HepG2 (cell line): Measurements from ENCODE around the gene POFUT2. TPM values are rescaled to one million over a fixed set of nuclear protein-coding genes. Genes with fewer than 3 reads are reported as not detected.

Experiments used
- BORCS8-MEF2B ChIP-seq: sonication (generic); formaldehyde crosslinking; IDR thresholded peaks from 2 replicates; pipeline ENCODE4 v1.8.0; 2022; ENCODE audit warnings: mild to moderate bottlenecking, missing genetic modification reagents
- DMAP1 ChIP-seq: IDR thresholded peaks from 2 replicates; pipeline ENCODE4 v1.6.1; 2016
- FOXA1 ChIP-seq, 2 experiments: fragments of 450-650 bp in 1 of 2; sonication (generic) in 1 of 2; formaldehyde crosslinking in 1 of 2; IDR thresholded peaks; 2 replicates each; pipeline versions ENCODE4 v1.4.0 to v1.6.1; 2016 to 2020; ENCODE audit warnings: missing genetic modification reagents in 1 of 2
- HCFC1 ChIP-seq: fragments of 150-350 bp; IDR thresholded peaks from 2 replicates; pipeline ENCODE4 v1.6.1; 2014; ENCODE audit warnings: low read depth, low read length
- KMT2B ChIP-seq: IDR thresholded peaks from 2 replicates; pipeline ENCODE4 v1.6.1; 2016; ENCODE audit warnings: missing genetic modification reagents, missing compliant biosample characterization
- SIN3A ChIP-seq: IDR thresholded peaks from 2 replicates; pipeline ENCODE4 v1.6.1; 2011; ENCODE audit warnings: low read depth, mild to moderate bottlenecking, control low read depth, low read length, borderline replicate concordance
- SSRP1 ChIP-seq: IDR thresholded peaks from 2 replicates; pipeline ENCODE4 v1.6.1; 2016; ENCODE audit warnings: control low read depth
- THAP11 ChIP-seq: IDR thresholded peaks from 2 replicates; pipeline ENCODE4 v1.6.1; 2016; ENCODE audit warnings: missing biosample characterization, missing genetic modification reagents
- ZNF10 ChIP-seq: sonication (generic); formaldehyde crosslinking; IDR thresholded peaks from 2 replicates; pipeline ENCODE4 v1.4.0; 2020; ENCODE audit warnings: mild to moderate bottlenecking, low read depth, missing genetic modification reagents, borderline replicate concordance
- ZNF263 ChIP-seq: sonication (generic); formaldehyde crosslinking; IDR thresholded peaks from 2 replicates; pipeline ENCODE4 v1.4.0; 2020; ENCODE audit warnings: missing genetic modification reagents
- ZNF709 ChIP-seq: sonication (generic); formaldehyde crosslinking; IDR thresholded peaks from 2 replicates; pipeline ENCODE4 v1.5.0; 2020; ENCODE audit warnings: mild to moderate bottlenecking, missing genetic modification reagents
- ZNF772 ChIP-seq: sonication (generic); formaldehyde crosslinking; IDR thresholded peaks from 2 replicates; pipeline ENCODE4 v1.5.0; 2020; ENCODE audit warnings: mild to moderate bottlenecking, missing genetic modification reagents
- polyA plus RNA-seq, 8 experiments: library from polyadenylated mRNA; depleted of rRNA in 3 of 8; stranded (reverse) in 7 of 8; unstranded in 1 of 8; fragments of >200 nt; fragmentation: Illumina TruSeq in 4 of 8; extraction: Trizol in 4 of 8; gene quantifications; 2 replicates each; pipeline versions ENCODE4 v1.2.1 to v1.2.3, GENCODE V29; 2011 to 2016; ENCODE audit warnings: low read depth in 4 of 8, missing spikeins in 1 of 8, mixed read lengths in 1 of 8; ENCODE audit not compliant: insufficient read depth in 1 of 8
- total RNA-seq, 5 experiments: library from RNA; depleted of rRNA; stranded (reverse); fragments of >200 nt; fragmentation: Illumina TruSeq; extraction: Trizol; gene quantifications; 2 replicates each; pipeline ENCODE4 v1.2.3, GENCODE V29; 2016; ENCODE audit warnings: low read depth in 1 of 5
- TF ChIP-seq, protein P1 (sequence below): sonication (generic); formaldehyde crosslinking; IDR thresholded peaks from 2 replicates; pipeline ENCODE4 v1.4.0; 2020; ENCODE audit warnings: low read depth, missing genetic modification reagents
- TF ChIP-seq, protein P2 (sequence below): sonication (generic); formaldehyde crosslinking; IDR thresholded peaks from 2 replicates; pipeline ENCODE4 v1.5.0; 2020; ENCODE audit warnings: mild to moderate bottlenecking, missing genetic modification reagents
- TF ChIP-seq, protein P3 (sequence below): sonication (generic); formaldehyde crosslinking; IDR thresholded peaks from 2 replicates; pipeline ENCODE4 v1.4.0; 2020; ENCODE audit warnings: mild to moderate bottlenecking, missing genetic modification reagents

The POFUT2 gene
- total and polyA plus RNA-seq, 2 of the 13 experiments (the other 11 are each of a cell fraction or from before 2014, with no cell fraction given): 22.8 to 24.0 TPM

DNA sequence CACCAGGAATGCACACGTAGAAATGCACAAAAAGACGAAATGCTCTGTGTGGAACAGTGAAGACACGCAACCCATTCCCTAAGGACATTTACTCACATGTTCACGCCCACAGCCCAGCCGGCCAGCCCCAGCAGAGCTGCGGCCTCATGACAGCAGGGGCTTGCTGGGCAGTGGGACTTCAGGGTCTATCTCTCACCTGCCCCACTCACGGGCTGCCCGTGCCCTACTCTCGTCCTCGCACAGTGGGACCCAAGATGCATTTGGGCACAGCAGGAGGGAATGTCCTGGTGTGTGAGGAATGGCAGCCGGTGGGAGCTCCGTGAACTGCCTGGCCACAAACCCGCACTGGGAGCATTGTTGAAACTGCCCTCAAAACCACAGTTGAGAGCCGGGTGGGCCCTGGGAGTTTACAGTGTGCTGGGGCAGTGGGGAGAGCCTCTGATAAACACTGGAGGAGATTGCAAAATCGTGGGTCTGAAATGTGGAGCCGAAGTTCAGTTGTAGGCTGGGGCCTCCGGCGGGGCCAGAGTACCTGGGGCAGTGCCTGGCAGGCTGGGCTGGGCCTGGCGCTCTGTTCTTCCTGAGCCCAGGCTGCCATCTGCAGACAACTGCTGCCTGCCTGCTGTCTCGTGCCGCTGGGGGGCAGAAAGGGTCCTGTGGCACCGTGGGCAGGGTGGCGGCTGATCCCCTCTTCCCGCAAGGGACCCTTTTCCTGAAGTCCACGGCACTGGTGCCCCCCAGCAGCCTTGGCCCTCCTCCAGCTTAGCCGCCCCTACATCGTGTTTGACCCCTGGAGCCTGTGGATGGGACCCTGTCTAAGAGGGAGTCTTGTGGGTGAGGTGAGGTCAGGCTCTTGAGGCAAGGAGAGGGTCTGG lies 20.7 kb upstream of the POFUT2 start (continued):
- TF ChIP-seq, protein P1, sequence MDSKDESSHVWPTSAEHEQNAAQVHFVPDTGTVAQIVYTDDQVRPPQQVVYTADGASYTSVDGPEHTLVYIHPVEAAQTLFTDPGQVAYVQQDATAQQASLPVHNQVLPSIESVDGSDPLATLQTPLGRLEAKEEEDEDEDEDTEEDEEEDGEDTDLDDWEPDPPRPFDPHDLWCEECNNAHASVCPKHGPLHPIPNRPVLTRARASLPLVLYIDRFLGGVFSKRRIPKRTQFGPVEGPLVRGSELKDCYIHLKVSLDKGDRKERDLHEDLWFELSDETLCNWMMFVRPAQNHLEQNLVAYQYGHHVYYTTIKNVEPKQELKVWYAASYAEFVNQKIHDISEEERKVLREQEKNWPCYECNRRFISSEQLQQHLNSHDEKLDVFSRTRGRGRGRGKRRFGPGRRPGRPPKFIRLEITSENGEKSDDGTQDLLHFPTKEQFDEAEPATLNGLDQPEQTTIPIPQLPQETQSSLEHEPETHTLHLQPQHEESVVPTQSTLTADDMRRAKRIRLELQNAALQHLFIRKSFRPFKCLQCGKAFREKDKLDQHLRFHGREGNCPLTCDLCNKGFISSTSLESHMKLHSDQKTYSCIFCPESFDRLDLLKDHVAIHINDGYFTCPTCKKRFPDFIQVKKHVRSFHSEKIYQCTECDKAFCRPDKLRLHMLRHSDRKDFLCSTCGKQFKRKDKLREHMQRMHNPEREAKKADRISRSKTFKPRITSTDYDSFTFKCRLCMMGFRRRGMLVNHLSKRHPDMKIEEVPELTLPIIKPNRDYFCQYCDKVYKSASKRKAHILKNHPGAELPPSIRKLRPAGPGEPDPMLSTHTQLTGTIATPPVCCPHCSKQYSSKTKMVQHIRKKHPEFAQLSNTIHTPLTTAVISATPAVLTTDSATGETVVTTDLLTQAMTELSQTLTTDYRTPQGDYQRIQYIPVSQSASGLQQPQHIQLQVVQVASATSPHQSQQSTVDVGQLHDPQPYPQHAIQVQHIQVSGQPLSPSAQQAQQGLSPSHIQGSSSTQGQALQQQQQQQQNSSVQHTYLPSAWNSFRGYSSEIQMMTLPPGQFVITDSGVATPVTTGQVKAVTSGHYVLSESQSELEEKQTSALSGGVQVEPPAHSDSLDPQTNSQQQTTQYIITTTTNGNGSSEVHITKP: peak; percentile 36; the same call in 1 of the 2 replicates
- no peak; the same call in 1 of the 2 replicates for TF ChIP-seq THAP11
- 0 out of 2 replicates have a peak, but pooled peaks have one; percentile 6 for TF ChIP-seq KMT2B
- no peak for TF ChIP-seq ZNF10 (CRISPR knock-in tag)
- peak; percentile 1; the same call in 1 of the 2 replicates for TF ChIP-seq ZNF772
- TF ChIP-seq ZNF263: peak; percentile 28; the same call in 1 of the 2 replicates
- no peak for TF ChIP-seq SSRP1 (CRISPR knock-in tag)
- no peak for TF ChIP-seq FOXA1 (IDR thresholded peaks at IDR 0.05)
- peak; percentile 71 for TF ChIP-seq FOXA1 (CRISPR knock-in tag; IDR thresholded peaks at IDR 0.05)
- TF ChIP-seq BORCS8-MEF2B (CRISPR knock-in tag): no peak; the same call in 1 of the 2 replicates
- peak; percentile 70 for TF ChIP-seq DMAP1 (CRISPR knock-in tag)
- TF ChIP-seq, protein P2, sequence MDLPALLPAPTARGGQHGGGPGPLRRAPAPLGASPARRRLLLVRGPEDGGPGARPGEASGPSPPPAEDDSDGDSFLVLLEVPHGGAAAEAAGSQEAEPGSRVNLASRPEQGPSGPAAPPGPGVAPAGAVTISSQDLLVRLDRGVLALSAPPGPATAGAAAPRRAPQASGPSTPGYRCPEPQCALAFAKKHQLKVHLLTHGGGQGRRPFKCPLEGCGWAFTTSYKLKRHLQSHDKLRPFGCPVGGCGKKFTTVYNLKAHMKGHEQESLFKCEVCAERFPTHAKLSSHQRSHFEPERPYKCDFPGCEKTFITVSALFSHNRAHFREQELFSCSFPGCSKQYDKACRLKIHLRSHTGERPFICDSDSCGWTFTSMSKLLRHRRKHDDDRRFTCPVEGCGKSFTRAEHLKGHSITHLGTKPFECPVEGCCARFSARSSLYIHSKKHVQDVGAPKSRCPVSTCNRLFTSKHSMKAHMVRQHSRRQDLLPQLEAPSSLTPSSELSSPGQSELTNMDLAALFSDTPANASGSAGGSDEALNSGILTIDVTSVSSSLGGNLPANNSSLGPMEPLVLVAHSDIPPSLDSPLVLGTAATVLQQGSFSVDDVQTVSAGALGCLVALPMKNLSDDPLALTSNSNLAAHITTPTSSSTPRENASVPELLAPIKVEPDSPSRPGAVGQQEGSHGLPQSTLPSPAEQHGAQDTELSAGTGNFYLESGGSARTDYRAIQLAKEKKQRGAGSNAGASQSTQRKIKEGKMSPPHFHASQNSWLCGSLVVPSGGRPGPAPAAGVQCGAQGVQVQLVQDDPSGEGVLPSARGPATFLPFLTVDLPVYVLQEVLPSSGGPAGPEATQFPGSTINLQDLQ (CRISPR knock-in tag): no peak; the same call in 1 of the 2 replicates
- TF ChIP-seq, protein P3, sequence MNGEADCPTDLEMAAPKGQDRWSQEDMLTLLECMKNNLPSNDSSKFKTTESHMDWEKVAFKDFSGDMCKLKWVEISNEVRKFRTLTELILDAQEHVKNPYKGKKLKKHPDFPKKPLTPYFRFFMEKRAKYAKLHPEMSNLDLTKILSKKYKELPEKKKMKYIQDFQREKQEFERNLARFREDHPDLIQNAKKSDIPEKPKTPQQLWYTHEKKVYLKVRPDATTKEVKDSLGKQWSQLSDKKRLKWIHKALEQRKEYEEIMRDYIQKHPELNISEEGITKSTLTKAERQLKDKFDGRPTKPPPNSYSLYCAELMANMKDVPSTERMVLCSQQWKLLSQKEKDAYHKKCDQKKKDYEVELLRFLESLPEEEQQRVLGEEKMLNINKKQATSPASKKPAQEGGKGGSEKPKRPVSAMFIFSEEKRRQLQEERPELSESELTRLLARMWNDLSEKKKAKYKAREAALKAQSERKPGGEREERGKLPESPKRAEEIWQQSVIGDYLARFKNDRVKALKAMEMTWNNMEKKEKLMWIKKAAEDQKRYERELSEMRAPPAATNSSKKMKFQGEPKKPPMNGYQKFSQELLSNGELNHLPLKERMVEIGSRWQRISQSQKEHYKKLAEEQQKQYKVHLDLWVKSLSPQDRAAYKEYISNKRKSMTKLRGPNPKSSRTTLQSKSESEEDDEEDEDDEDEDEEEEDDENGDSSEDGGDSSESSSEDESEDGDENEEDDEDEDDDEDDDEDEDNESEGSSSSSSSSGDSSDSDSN (CRISPR knock-in tag): peak; percentile 90
- TF ChIP-seq ZNF709 (CRISPR knock-in tag): no peak; the same call in 1 of the 2 replicates
- no peak for TF ChIP-seq HCFC1
- TF ChIP-seq SIN3A: 0 out of 2 replicates have a peak, but pooled peaks have one; percentile 14
